Measurements from ENCODE around the gene BRCA2. TPM values are rescaled to one million over a fixed set of nuclear protein-coding genes. Genes with fewer than 3 reads are reported as not detected.

Gene BRCA2
- total and polyA plus RNA-seq, 9 of the 15 experiments (the other 6 are each of a cell fraction or from before 2014, with no cell fraction given): 4.1 to 17.3 (median 5.8) TPM

DNA sequence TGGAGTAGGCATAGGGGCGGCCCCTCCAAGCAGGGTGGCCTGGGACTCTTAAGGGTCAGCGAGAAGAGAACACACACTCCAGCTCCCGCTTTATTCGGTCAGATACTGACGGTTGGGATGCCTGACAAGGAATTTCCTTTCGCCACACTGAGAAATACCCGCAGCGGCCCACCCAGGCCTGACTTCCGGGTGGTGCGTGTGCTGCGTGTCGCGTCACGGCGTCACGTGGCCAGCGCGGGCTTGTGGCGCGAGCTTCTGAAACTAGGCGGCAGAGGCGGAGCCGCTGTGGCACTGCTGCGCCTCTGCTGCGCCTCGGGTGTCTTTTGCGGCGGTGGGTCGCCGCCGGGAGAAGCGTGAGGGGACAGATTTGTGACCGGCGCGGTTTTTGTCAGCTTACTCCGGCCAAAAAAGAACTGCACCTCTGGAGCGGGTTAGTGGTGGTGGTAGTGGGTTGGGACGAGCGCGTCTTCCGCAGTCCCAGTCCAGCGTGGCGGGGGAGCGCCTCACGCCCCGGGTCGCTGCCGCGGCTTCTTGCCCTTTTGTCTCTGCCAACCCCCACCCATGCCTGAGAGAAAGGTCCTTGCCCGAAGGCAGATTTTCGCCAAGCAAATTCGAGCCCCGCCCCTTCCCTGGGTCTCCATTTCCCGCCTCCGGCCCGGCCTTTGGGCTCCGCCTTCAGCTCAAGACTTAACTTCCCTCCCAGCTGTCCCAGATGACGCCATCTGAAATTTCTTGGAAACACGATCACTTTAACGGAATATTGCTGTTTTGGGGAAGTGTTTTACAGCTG is at the start of gene BRCA2, which contains the start of gene ZAR1L (continued):
- TF ChIP-seq, protein P1, sequence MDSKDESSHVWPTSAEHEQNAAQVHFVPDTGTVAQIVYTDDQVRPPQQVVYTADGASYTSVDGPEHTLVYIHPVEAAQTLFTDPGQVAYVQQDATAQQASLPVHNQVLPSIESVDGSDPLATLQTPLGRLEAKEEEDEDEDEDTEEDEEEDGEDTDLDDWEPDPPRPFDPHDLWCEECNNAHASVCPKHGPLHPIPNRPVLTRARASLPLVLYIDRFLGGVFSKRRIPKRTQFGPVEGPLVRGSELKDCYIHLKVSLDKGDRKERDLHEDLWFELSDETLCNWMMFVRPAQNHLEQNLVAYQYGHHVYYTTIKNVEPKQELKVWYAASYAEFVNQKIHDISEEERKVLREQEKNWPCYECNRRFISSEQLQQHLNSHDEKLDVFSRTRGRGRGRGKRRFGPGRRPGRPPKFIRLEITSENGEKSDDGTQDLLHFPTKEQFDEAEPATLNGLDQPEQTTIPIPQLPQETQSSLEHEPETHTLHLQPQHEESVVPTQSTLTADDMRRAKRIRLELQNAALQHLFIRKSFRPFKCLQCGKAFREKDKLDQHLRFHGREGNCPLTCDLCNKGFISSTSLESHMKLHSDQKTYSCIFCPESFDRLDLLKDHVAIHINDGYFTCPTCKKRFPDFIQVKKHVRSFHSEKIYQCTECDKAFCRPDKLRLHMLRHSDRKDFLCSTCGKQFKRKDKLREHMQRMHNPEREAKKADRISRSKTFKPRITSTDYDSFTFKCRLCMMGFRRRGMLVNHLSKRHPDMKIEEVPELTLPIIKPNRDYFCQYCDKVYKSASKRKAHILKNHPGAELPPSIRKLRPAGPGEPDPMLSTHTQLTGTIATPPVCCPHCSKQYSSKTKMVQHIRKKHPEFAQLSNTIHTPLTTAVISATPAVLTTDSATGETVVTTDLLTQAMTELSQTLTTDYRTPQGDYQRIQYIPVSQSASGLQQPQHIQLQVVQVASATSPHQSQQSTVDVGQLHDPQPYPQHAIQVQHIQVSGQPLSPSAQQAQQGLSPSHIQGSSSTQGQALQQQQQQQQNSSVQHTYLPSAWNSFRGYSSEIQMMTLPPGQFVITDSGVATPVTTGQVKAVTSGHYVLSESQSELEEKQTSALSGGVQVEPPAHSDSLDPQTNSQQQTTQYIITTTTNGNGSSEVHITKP (IDR thresholded peaks at IDR 0.05; ENCODE audit: partially characterized antibody): no peak
- TF ChIP-seq, protein P2, sequence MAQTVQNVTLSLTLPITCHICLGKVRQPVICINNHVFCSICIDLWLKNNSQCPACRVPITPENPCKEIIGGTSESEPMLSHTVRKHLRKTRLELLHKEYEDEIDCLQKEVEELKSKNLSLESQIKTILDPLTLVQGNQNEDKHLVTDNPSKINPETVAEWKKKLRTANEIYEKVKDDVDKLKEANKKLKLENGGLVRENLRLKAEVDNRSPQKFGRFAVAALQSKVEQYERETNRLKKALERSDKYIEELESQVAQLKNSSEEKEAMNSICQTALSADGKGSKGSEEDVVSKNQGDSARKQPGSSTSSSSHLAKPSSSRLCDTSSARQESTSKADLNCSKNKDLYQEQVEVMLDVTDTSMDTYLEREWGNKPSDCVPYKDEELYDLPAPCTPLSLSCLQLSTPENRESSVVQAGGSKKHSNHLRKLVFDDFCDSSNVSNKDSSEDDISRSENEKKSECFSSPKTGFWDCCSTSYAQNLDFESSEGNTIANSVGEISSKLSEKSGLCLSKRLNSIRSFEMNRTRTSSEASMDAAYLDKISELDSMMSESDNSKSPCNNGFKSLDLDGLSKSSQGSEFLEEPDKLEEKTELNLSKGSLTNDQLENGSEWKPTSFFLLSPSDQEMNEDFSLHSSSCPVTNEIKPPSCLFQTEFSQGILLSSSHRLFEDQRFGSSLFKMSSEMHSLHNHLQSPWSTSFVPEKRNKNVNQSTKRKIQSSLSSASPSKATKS (CRISPR knock-in tag; IDR thresholded peaks at IDR 0.05): no peak
- TF ChIP-seq PPARD (CRISPR knock-in tag; IDR thresholded peaks at IDR 0.05) (no peak), IFI16 (CRISPR knock-in tag; IDR thresholded peaks at IDR 0.05) (no peak), RAD51 (IDR thresholded peaks at IDR 0.05; ENCODE audit: borderline replicate concordance, low read depth) (peak; percentile 92), ZZZ3 (IDR thresholded peaks at IDR 0.05) (no peak), ZNF695 (CRISPR knock-in tag; IDR thresholded peaks at IDR 0.05) (no peak), HMG20B (CRISPR knock-in tag; IDR thresholded peaks at IDR 0.05) (no peak), ELF4 (CRISPR knock-in tag; IDR thresholded peaks at IDR 0.05) (peak; percentile 85; the same call in 1 of the 2 replicates), ZNF699 (CRISPR knock-in tag; IDR thresholded peaks at IDR 0.05; ENCODE audit: insufficient replicate concordance) (no peak), NR2C2 (CRISPR knock-in tag; IDR thresholded peaks at IDR 0.05) (no peak), NR2C2 (tag; IDR thresholded peaks at IDR 0.05) (no peak), LEF1 (IDR thresholded peaks at IDR 0.05) (no peak), ZBED1 (IDR thresholded peaks at IDR 0.05) (no peak), ZNF12 (CRISPR knock-in tag; IDR thresholded peaks at IDR 0.05) (no peak), POLR2AphosphoS5 (IDR thresholded peaks at IDR 0.05; ENCODE audit: control insufficient read depth, insufficient read depth, low read depth, low read length) (peak; percentile 61; the same call in 1 of the 2 replicates), L3MBTL2 (IDR thresholded peaks at IDR 0.05) (peak; percentile 81), FUS (optimal IDR thresholded peaks at IDR 0.05; ENCODE audit: low read depth, low read length) (no peak), TAF1 (IDR thresholded peaks at IDR 0.05; ENCODE audit: control insufficient read depth, extremely low read depth, insufficient read depth, low read length, severe bottlenecking) (peak; percentile 70), GATAD2B (IDR thresholded peaks at IDR 0.05; ENCODE audit: borderline replicate concordance) (peak; percentile 62; the same call in 1 of the 2 replicates)
- TF ChIP-seq, protein P3, sequence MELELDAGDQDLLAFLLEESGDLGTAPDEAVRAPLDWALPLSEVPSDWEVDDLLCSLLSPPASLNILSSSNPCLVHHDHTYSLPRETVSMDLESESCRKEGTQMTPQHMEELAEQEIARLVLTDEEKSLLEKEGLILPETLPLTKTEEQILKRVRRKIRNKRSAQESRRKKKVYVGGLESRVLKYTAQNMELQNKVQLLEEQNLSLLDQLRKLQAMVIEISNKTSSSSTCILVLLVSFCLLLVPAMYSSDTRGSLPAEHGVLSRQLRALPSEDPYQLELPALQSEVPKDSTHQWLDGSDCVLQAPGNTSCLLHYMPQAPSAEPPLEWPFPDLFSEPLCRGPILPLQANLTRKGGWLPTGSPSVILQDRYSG (tag; conservative IDR thresholded peaks at IDR 0.05; ENCODE audit: low read depth): no peak
- TF ChIP-seq, protein P4, sequence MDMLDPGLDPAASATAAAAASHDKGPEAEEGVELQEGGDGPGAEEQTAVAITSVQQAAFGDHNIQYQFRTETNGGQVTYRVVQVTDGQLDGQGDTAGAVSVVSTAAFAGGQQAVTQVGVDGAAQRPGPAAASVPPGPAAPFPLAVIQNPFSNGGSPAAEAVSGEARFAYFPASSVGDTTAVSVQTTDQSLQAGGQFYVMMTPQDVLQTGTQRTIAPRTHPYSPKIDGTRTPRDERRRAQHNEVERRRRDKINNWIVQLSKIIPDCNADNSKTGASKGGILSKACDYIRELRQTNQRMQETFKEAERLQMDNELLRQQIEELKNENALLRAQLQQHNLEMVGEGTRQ (CRISPR knock-in tag; IDR thresholded peaks at IDR 0.05): peak; percentile 99
